GM21367 (cell line): ENCODE results near the gene BOC.

Experiments
- ATAC-seq: cut with Tn5 transposase; IDR thresholded peaks from one replicate; pipeline ENCODE4 v1.9.1; 2021; ENCODE audit not compliant: unreplicated experiment

Gene BOC

GRCh38 chr3:113193288-113193687 lies 18.1 kb upstream of the BOC start:
- ATAC-seq: no peak

DNA sequence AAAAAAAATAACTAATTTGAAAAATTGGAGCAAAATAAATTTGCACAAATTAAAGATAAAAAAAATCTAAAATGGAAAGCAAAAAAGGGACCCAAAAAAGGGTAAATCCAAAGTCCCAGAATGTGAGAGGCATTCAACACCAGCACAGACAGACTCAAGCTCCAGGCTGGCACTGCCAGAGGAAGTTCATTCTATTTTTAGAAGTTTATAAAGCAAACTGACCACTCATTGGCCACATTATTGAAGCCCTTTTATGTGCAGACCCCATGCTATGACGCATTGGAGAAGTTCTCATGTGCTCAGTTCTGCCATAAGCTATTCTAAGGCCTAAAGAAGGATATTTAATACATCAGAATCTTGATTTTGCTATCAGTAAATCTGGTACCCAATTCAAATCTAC lies 17.6 kb upstream of the BOC start:
- no peak for ATAC-seq

GRCh38 chr3:113194823-113195401 lies 16.4 kb upstream of the BOC start:
- no peak for ATAC-seq

DNA sequence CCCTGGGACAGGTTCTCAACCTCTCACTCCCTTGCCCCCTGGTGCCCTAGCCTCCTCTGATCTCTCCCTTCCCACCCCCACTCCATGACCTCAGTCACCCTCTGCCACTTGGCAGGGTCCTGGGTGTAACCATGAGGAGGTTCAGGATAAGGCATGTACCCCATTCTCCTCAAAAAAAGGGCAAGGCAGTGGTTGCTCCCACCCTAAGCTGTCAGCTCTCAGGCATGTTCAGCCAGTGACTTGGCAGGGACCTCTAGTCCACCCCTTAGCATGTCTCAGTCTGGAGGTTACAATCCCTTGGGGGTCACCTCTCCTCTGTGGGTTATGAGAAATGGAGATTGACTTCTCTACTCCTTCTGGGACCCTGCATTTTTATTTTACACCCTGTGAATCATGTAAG lies 11.0 kb upstream of the BOC start:
- ATAC-seq: no peak

GRCh38 chr3:113200946-113201345 lies 10.4 kb upstream of the BOC start:
- no peak for ATAC-seq

DNA sequence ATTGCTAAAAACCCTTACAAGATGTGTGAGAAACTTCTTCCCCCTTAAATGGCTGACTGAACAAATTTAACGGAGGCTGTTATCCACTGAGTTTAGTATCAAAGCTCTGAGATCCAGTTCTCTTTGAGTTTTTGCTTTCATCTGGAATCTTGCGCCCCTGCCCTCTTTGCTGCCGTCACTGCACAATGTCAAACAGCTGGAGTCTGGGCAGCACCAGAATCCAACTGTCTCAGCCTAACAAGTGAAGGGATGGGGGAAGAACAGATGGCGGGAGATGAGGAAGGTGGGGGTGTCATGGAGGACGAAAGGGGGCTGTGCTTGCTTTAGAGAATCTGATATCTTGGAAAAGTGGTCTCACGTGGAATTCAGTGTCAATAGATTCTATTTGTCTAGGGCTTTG lies 7.0 kb upstream of the BOC start:
- no peak for ATAC-seq

- no peak for ATAC-seq
Observed at GRCh38 chr3:113205481-113205880, 5.9 kb upstream of the BOC start.

GRCh38 chr3:113210604-113211329 lies 590 bp upstream of the BOC start:
- no peak for ATAC-seq

DNA sequence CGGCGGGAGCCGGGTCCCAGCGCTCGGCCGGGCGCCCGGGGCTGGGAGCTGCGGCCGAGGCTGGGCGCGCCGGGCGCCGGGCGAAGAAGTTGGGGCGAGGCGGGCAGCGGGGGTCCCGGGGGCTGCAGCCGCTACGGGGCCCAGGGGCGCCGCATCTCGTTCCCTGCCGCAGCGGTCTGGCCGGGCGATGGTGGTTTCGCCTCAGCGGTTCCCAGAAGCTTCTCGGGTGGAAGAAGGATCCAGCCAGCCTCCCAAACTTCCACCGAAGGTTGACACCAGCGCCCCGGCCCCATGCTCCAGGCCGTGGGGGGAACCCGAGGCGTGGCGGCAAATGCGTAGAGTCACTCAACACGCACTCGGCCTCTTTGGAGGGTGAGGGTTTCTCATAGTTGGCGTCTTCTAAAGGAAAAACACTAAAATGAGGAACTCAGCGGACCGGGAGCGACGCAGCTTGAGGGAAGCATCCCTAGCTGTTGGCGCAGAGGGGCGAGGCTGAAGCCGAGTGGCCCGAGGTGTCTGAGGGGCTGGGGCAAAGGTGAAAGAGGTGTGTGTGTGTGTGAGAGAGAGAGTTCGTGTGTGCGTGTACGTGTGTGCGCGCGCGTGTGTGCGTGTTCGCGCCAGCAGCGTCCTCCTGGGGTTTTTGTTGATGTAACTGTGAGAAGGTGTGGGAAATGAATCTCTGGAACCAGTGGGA lies 940 bp downstream of the BOC start:
- no peak for ATAC-seq

- ATAC-seq: no peak
Observed at GRCh38 chr3:113212844-113213375, 1.6 kb downstream of the BOC start.

- ATAC-seq: no peak
Observed at GRCh38 chr3:113213896-113214587, 2.7 kb downstream of the BOC start.

- no peak for ATAC-seq
Observed at GRCh38 chr3:113214917-113215595, 3.7 kb downstream of the BOC start.

DNA sequence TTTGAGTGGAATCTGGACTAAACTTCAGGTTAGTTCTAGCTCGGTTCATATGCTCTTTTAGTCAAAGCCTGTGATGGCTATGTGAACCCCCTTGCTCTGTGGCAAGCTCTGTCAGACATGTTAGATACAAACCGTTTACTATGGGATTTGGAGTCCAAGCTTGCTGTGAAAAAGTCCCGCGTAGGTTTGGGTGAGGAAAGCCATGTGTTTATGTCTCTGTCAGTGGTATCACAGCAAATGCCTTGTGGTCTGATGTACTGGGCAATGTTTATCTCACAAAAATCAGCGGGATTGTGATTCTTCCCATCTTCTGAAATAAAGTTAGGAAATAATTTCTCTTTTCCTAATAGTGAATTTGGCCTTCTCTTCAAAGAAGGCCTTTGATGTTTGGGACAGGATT lies 5.0 kb downstream of the BOC start:
- ATAC-seq: no peak

- ATAC-seq: no peak
Observed at GRCh38 chr3:113218011-113218680, 6.8 kb downstream of the BOC start.

DNA sequence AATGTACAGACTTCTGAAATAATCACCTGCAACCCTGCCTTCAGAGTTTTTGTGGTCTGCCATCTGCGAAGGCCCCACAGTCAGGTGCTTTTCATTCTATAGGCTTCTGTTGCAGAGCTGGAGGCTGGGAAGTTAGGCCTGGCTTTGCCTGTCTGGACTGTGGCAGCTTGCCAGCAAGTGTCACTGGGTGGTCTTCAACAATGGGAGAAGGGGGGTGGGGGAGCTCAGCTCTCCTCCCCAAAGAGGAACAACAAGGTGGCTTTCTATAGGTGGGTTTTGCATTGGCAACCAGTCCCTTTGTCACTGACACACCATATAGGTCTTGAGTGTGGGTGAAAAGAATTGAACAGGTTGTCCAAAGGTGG lies 7.3 kb downstream of the BOC start:
- ATAC-seq: no peak

GRCh38 chr3:113219605-113220300 lies 8.4 kb downstream of the BOC start:
- ATAC-seq: no peak

- ATAC-seq: no peak
Observed at GRCh38 chr3:113220721-113221120, 9.4 kb downstream of the BOC start.

DNA sequence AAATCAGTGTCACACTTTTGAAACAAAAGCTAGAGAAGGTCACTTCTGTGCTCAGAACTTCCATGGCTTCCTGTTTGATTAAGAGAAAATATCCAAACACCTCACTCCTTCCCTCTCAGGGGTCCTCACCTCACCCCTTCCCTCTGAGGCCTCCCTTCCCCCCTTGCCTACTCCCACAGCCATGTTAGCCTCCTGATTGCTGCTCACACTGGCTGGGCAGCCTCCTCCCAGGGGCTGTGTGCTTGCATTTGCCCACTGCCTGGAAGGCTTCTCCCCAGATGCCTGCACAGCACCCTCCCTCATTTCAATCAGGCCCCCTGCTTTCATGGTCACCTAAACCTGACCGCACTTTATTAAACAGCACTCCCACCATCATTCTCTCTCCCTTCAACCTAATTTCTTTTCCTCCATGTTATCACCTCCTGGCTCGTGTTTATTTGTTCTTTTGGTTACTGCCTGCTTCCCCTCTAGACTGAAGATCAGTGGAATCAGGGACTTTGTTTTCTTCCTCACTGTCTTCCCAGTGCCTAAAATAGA lies 10.4 kb downstream of the BOC start:
- ATAC-seq: no peak

GRCh38 chr3:113222451-113223086 lies 11.2 kb downstream of the BOC start:
- no peak for ATAC-seq
